Frontal cortex (tissue), 4 donors: ENCODE measurements around the gene USP48. TPM values are rescaled to one million over a fixed set of nuclear protein-coding genes. Genes with fewer than 3 reads are reported as not detected.
"Not testable (repeated sequence)": the region's sequence is repeated elsewhere in the genome, so short reads cannot be mapped to it uniquely, and the experiment has no call there.

Experiments used
- DNase-seq, 2 donors: peaks; one replicate each; pipeline ENCODE4 v3.0.0; 2012; ENCODE audit warnings: low spot score in 2 of 2
- FAIRE-seq: peaks from 2 replicates; lab custom pipeline; 2012; peaks lifted over from hg19 to GRCh38; lab: Jason Lieb, UNC
- total RNA-seq: library from RNA; depleted of rRNA; stranded (reverse); fragments of >200 nt; gene quantifications from one replicate; pipeline ENCODE4 v1.2.3, GENCODE V29; 2014
- donor health status: control.
- donor health status: control.
- donor health status: control.

The USP48 gene
- total RNA-seq, 1 donor from 2014 or later, result 58.7 TPM

DNA sequence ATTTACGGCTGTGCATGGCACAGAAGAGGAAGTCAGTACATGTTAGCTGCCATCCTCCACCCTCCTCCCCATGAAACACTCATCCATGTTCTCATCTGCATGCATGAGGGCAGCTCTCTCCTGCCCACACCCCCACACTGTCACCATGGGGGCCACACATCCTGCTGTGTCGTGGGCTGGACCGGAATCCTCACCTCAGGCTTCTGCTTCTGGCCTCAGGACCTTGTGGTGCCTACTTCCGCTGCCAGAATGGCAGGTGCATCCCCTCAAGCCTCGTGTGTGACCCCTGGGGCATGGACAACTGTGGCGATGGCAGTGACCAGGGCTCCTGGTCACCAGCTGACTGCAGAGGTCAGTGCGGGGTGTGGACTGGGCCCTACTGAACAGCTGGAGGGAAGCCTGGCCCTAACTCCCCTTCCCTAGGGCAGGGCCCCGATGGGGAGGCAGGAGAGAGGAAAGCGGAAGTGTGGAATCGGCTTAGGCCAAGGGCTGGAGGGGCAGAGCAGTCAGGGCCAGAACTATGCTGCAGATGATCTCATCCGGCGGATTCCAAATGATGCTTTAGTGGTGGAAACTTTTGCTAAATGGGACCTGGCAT is 32.9 kb upstream of the USP48 start:
- FAIRE-seq, result no peak
- DNase-seq, result peak in 1 of 2 donors; percentile 12

DNA sequence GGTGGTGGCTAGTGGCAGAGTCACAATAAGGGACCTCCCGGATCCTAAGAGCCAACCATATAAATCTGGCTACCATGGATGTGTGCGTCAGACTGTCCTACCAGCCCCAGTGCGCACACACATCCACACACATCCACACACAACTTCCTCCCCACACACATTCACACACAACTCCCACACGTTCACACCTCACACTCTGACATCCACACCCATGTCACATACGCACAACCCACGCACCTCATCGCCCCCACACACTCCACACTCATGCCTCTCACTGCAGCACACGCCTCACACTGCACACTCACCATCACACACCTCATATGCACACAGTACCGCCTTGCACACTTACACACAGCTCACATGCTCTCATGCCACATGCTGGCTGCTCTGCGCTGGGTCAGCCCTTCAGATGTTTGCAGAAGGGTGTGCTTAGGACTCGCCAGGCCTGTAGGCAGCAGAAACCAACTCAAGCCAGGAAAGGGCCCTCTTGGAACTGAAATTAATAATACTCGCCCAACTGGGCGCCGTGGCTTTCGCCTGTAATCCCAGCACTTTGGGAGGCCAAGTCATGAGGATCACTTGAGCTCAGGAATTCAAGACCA is 32.1 kb upstream of the USP48 start:
- FAIRE-seq (no peak), DNase-seq (peak; percentile 8 to 37)

DNA sequence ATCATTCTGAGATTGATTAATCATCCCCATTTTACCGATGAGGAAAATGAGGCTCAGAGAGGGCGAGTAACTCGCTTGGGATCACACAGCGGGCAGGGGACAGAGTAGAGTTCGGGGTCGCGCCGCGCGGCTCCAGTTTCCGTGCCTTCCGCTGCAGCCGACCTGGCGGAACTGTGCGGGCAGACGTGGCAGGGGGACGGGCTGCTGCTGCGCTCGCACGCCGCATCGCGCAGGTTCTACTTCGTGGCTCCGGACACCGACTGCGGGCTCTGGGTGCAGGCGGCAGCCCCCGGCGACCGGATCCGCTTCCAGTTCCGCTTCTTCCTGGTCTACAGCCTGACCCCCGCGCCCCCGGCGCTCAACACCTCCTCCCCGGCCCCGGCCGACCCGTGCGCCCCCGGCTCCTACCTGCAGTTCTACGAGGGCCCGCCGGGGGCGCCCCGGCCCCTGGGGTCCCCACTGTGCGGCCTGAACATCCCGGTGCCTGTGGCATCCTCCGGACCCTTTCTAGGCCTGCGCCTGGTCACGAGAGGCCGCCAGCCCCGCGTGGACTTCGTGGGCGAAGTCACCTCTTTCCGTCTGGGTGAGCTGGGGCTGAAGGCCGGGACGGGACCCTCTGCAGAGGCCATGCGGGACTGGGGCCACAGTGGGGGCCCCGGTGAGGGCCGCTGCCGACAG is 31.4 kb upstream of the USP48 start:
- DNase-seq, result peak; percentile 19 to 27
- FAIRE-seq, result no peak

DNA sequence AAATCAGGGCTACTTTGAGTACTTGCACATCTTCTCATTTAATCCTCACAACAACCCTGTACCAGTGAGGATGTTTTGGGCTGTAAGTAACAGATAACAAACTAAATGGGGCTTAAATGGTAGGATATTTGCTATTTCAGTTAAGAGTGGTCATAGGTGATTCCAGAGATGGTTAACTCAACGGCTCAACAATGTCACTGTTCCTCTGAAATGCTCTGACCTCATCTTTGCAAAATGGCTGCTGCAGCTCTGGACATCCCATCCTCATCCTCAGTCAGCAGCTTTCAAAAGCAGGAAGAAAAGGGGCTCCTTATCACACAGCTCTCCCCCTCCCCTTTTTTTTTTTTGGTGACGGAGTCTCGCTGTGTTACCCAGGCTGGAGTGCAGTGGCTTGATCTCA is 30.6 kb upstream of the USP48 start:
- FAIRE-seq (no peak), DNase-seq (no peak)

DNA sequence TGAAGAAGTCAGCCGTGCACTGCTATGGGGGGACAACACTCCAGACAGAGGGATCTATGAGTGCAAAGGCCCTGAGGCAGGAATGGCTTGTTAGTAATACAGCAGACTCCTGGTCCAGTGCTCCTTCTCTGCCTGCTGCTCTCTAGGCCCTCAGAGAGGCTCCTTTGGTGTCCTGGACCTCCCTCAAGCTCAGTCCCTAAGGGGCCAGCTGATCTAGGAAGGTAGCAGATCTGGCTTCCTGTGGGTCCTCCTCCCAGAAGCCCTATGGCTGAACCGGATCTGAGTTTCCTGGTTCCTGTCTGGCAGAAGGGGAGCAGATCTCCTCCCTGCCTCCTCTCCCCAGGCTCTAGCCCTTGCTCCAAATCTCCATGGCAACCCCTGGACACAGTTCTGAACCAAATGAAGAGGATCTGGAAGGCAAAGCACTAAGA is 28.9 kb upstream of the USP48 start, which contains the start of gene LDLRAD2:
TSS of gene LDLRAD2 (plus strand) at position 391 of the 431 bp plus-strand sequence. CDS start 187 bp downstream, outside the sequence.
- DNase-seq (peak; percentile 6 to 27), FAIRE-seq (no peak)

DNA sequence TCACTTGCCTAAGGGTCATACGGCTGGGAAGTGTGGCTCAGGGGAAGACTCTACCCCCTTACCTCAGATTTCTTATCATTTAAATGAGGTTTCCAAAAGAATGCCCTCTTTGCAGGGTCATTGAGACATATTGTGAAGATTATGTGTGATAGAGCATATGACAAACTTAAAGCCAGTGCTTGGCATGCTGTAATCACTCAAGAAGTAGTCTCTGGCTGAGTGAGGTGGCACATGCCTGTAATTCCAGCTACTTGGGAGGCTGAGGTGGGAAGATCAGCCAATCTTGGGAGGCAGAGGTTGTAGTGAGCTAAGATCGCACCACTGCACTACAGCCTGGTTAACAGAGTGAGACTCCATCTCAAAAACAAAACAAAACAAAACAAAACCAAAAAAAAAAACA is 21.6 kb upstream of the USP48 start:
- FAIRE-seq, result no peak
- no peak for DNase-seq

DNA sequence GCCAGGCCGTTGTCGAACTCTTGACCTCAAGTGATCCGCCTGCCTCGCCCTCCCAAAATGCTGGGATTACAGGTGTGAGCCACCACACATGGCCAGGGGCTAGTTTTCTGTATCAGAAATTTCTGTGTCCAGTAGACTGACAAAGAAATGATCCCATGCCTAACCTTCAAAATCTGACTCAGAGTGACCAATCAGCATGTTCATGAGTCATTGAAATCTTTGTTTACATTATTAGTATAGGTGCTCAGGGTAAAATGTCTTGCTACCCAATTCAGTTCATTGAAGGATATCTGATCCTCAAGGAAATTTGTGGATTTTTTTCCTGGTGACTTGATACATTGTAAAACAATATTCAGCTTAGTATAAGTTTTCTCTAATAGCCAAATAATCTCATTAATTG is 18.2 kb upstream of the USP48 start:
- FAIRE-seq, result no peak

DNA sequence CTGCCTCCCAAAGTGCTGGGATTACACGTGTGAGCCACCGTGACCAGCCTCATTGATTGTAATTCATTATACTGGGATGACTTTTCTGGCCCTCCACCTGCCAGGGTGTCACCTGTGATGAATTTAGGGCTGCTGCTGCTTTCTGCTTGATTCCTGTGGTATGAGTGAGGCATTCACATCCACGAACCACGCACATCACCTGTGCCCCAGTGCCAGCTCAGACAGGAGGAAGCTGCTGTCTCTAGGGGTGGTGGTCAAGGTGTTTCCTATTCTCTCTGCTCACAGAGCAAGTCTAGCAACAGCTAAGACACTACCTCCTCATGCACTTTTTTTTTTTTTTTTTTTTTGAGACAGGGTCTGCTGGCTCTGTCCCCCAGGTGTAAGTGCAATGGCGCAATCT is 16.8 kb upstream of the USP48 start:
- no peak for DNase-seq
- FAIRE-seq, result no peak

More for the DNA sequence above, 18.2 kb upstream of the USP48 start:
- DNase-seq, result no peak

DNA sequence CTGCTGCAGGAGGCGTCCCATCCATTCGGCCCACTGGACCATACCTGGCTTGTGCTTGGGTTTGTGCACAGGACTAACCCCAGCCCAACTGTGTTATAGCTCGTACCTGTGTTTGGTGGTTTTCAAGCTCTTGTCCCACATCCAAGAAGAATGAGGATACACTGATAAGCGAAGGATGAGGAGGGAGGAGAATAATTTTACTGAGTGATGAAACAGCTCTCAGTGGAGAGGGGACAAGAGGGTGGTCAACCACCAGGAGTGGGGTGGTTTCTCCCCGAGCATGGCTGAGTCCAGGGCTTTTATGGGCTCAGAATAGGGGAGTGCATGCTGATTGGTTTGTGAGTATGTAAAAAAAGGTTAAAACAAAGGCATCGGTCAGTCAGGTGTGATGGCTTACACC is 12.1 kb upstream of the USP48 start:
- DNase-seq (no peak), FAIRE-seq (no peak)

DNA sequence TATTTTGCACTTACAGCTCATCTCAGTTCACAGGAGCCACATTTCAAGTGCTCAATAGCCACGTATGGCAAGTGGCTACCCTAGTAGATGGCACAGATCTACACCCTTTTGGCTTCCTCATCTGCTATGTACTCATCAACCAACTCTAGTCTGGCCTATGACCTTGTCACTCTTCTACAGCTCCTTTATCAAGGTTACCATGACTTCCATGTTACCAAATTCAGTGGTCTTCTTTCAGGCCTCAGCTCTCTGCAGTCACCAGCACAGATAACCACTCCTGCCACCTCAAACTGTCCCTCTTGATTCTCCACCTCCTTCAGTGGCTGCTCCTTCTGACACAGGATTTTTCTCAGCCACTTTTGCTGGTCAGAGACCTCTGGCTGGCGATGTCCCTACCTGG is 11.7 kb upstream of the USP48 start:
- DNase-seq, result no peak
- FAIRE-seq, result no peak

DNA sequence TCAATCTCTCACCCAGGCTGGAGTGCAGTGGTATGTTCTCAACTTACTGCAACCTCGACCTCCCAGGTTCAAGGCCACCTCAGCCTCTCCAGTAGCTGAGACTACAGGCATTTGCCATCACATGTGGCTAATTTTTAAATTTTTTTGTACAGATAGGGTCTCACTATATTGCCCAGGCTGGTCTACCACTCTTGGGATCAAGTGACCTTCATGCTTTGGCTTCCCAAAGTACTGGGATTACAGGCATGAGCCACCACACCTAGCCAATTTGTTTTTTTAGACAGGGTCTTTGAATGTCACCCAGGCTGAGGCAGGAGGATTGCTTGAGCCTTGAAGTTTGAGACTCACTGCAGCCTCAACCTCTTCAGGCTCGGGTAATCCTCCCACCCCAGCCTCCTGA is 10.2 kb upstream of the USP48 start:
- DNase-seq, result no peak
- no peak for FAIRE-seq

DNA sequence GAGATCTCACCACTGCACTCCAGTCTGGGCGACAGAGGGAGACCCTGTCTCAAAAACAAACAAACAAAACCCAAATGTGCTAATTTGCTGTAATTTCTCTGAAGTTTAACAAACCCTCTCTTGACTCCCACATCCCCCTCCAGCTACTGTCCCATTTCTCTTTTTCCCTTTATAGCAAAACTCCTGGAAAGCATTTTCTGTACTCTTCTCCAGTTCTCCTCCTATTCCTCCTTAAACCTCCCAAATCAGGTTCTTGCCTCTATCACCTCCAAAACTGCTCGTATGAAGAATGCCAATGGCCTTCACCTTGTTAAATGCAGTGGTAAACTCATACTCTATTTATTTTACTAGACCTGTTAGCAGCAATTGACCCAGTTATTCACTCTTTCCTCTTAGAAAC is 3.7 kb upstream of the USP48 start:
- DNase-seq (no peak), FAIRE-seq (no peak)

DNA sequence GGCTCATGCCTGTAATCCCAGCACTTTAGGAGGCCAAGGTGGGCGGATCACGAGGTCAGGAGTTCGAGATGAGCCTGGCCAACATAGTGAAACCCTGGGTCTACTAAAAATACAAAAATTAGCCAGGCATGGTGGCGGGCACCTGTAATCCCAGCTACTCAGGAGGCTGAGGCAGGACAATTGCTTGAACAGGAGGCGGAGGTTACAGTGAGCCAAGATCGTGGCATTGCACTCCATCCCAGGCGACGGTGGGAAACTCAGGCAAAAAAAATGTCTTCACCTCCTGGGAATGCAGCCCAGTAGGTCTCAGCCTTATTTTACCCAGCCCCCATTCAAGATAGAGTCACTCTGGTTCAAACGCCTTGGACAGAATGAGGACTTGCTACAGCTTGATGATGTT is 2.8 kb upstream of the USP48 start:
- DNase-seq, FAIRE-seq: not testable (repeated sequence)

DNA sequence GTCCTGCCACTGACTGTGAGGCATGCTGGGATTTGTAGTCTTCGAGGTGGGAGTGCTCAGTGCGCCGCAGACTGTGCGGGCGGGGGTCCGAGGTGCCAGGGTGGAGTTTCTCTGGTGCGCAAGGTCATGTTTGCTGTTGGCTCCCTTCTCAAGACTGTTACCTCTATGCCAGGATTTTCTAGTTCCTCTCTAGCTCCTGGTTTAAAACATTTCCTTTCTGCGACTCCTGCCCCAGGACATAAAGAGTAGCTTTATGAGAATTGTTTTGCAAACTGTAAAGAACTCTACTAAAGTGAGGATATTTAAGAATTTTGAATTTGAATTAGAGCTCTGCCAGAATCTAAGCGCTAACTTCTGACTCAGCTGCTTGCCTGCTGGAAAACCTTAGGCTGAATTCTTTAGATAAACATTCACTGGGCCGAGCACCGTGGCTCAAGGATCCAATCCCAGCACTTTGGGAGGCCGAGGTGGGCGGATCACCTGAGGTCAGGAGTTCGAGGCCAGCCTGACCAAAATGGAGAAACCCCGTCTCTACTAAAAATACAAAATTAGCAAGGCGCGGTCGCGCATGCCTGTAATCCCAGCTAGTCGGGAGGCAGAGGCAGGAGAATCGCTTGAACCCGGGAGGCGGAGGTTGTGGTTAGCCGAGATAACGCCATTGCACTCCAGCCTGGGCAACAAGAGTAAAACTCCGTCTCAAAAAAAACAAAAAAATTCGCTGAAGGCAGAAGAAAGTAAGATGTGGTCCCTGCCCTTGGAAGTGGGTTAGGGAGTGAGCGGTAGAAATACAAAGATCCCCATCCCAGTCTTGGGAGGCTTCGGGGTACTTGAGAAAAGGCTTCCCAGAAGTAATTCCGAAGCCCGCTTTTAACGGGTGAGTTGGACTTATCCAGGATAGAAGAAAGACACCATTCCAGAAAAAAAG is 992 bp upstream of the USP48 start:
- peak in 1 of 2 donors; percentile 13 for DNase-seq
- no peak for FAIRE-seq

DNA sequence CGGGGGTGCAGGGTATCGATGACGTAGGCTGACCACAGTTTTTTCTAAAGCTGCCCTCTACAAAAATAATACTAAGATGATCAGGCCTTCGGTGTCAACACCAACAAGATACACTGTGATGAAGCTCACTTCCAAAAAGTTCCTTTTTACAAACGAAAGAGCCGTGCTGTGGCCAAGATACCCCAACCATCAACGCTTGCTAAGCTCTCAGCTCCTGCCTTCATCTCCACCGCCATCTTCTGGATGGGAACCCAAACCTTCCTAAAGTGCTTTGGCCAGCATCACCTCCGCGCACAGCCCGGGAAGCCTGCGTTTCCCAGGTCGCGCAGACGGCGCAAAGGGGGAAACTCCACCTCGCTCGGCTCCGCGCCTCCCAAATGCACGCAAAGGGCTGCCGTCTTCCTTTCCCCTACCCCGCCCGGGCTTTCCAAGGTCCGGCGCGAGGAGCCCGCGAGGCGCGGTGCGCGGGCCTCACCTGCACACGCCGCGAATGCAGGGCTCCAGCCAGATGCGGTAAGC is 541 bp downstream of the USP48 start:
- DNase-seq (peak; percentile 22 to 36), FAIRE-seq (no peak)

DNA sequence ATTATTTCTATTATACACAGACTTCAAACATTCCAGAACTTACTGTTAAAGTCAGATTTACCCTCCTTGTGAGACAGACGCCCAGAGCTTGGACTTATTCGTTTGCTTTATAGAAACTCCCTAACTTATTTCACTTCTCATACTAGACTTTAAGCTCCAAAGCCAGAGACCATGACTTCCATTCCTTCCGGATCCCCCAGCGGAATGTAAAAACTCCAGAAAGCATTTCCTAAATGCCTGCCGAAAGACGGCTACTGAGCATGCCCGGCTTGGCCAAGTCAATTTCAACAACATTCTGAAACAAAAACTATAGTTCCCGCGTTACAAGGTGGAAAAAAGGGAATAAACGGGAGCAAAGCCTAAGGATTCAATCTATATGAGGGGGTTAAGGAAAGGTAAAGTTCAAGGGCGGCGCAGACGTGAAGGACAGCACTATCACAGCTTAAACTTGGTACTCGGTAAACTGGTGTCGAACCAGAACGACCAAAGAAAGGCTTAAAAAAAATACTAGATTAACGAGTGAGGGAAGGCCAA is 1.1 kb downstream of the USP48 start:
- FAIRE-seq (no peak), DNase-seq (no peak)

DNA sequence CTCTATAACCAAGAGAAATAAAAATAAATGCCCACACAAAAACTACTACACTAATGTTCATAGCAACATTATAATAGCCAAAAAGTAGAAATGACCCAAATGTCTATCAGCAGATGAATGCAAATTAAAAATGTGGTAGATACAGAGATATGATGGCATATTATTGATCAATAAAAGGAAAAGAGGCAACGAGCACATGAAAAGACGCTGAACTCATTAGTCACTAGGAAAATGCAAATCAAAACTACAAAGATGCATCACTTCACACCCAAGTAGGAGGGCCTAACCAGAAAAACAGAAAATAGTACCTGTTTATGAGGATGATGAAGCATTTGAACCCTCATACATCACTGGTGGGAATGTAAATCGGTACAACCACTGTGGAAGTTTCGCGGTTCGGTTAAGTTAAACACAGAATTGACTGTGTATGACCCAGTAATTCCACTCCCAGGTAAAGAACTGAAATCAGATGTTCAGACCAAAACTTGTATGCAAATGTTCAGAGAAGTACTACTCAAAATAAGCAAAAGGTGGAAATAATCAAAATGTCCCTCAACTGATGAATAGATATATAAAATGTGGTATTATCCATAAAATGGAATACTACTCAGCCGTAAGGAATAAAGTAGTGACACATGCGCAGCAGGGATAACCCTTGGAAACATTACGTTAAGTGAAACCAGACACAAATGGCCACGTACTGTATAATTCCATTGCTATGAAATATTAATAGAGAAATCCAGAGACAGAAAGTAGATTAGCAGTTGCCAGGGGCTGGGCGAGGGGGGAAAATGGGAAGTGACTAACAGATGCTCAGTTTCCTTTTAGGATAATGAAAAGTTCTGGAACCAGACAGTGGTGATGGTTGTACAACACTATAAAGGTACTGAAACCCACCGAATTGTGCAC is 3.1 kb downstream of the USP48 start:
- FAIRE-seq (no peak), DNase-seq (no peak)

DNA sequence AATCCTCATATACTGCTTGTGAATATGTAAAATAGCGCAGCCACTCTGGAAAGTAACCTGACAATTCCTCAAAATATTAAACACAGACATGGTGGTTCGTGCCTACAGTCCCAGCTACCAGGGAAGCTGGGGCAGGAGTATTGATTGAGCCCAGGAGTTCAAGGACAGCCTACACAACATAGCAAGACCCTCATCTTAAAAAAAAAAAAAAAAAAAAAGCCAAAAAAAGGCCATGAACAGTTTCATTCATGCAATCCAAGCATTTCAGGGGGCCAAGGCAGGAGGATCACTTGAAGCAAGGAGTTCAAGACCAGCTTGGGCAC is 4.6 kb downstream of the USP48 start:
- no peak for DNase-seq
- no peak for FAIRE-seq

DNA sequence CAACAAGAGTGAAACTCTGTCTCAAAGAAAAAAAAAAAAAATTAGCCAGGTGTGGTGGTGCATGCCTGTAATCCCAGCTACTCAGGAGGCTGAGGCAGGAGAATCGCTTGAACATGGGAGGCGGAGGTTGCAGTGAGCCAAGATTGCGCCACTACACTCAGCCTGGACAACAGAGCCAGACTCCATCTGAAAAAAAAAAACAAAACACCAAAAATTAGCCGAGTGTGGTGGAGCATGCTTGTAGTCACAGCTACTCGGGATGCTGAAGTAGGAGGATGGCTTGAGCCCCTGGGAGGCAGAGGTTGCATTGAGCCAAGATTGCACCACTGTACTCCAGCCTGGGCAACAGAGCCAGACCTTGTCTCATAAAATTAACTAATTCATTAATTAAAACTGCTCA is 6.0 kb downstream of the USP48 start:
- FAIRE-seq, DNase-seq: not testable (repeated sequence)
